ENCODE data around the gene NHERF2.

NHERF2 gene

GRCh38 chr16:1999866-2000514 lies 26.7 kb upstream of the NHERF2 start:
- TF ChIP-seq CTCF (IDR thresholded peaks at IDR 0.05; ENCODE audit: low read depth, low read length, missing control alignments) = no peak
- no peak overlapping the region for H3K27ac ChIP-seq
- H3K4me3 ChIP-seq (ENCODE audit: low read depth, low read length) = no peak overlapping the region
- H3K27me3 ChIP-seq (replicated peaks) = no peaks in the 10 kb centered on the region
- in situ Hi-C loops (cut with HindIII; ENCODE audit: low pct_ligation_motif_present, low sequenced_read_pairs) = no loop called here
- no peak for DNase-seq
- H3K36me3 ChIP-seq (replicated peaks) = peaks cover 69% of the 10 kb centered on the region

- H3K27ac ChIP-seq = no peak overlapping the region
- no peak overlapping the region for H3K4me3 ChIP-seq (ENCODE audit: low read depth, low read length)
- peaks cover 69% of the 10 kb centered on the region for H3K36me3 ChIP-seq (replicated peaks)
- TF ChIP-seq CTCF (IDR thresholded peaks at IDR 0.05; ENCODE audit: low read depth, low read length, missing control alignments) = no peak
- no peak for DNase-seq
- in situ Hi-C loops (cut with HindIII; ENCODE audit: low pct_ligation_motif_present, low sequenced_read_pairs) = no loop called here
- H3K27me3 ChIP-seq (replicated peaks) = no peaks in the 10 kb centered on the region
Observed at GRCh38 chr16:2001035-2001434, 25.7 kb upstream of the NHERF2 start.

GRCh38 chr16:2001456-2002355 lies 25.0 kb upstream of the NHERF2 start:
- in situ Hi-C loops (cut with HindIII; ENCODE audit: low pct_ligation_motif_present, low sequenced_read_pairs) = no loop called here
- peaks cover 66% of the 10 kb centered on the region for H3K36me3 ChIP-seq (replicated peaks)
- no peak for TF ChIP-seq CTCF (IDR thresholded peaks at IDR 0.05; ENCODE audit: low read depth, low read length, missing control alignments)
- H3K4me3 ChIP-seq (ENCODE audit: low read depth, low read length) = no peak overlapping the region
- H3K27me3 ChIP-seq (replicated peaks) = no peaks in the 10 kb centered on the region
- no peak overlapping the region for H3K27ac ChIP-seq
- no peak for DNase-seq

GRCh38 chr16:2002406-2003230 lies 24.1 kb upstream of the NHERF2 start:
- DNase-seq = no peak
- TF ChIP-seq CTCF (IDR thresholded peaks at IDR 0.05; ENCODE audit: low read depth, low read length, missing control alignments) = no peak
- H3K27me3 ChIP-seq (replicated peaks) = no peaks in the 10 kb centered on the region
- H3K4me3 ChIP-seq (ENCODE audit: low read depth, low read length) = no peak overlapping the region
- H3K36me3 ChIP-seq (replicated peaks) = peaks cover 58% of the 10 kb centered on the region
- in situ Hi-C loops (cut with HindIII; ENCODE audit: low pct_ligation_motif_present, low sequenced_read_pairs) = no loop called here
- no peak overlapping the region for H3K27ac ChIP-seq

- no peaks in the 10 kb centered on the region for H3K27me3 ChIP-seq (replicated peaks)
- peaks cover 52% of the 10 kb centered on the region for H3K36me3 ChIP-seq (replicated peaks)
- no peak overlapping the region for H3K4me3 ChIP-seq (ENCODE audit: low read depth, low read length)
- DNase-seq = no peak
- in situ Hi-C loops (cut with HindIII; ENCODE audit: low pct_ligation_motif_present, low sequenced_read_pairs) = no loop called here
- H3K27ac ChIP-seq = no peak overlapping the region
- no peak for TF ChIP-seq CTCF (IDR thresholded peaks at IDR 0.05; ENCODE audit: low read depth, low read length, missing control alignments)
Observed at GRCh38 chr16:2003231-2003826, 23.4 kb upstream of the NHERF2 start.
